Gastrocnemius medialis (tissue), 4 donors: ENCODE measurements around the gene ADAM20. TPM values are rescaled to one million over a fixed set of nuclear protein-coding genes. Genes with fewer than 3 reads are reported as not detected.
"Not testable (repeated sequence)": the region's sequence is repeated elsewhere in the genome, so short reads cannot be mapped to it uniquely, and the experiment has no call there.

ENCODE experiments used
- ATAC-seq, 2 donors: fragments of 150-250 bp; one replicate each; pipeline ENCODE4 v1.9.1; 2016
- DNase-seq, 2 donors: peaks; one replicate each; pipeline ENCODE4 v3.0.0-alpha.2; 2019
- H3K27ac ChIP-seq, 4 donors: fragments of 200-600 bp; sonication (generic); 1 replicate in 1 of 4; 2 replicates in 3 of 4; pipeline ENCODE4 v1.5.1; 2016 to 2018; ENCODE audit warnings: mild to moderate bottlenecking in 2 of 4, moderate library complexity in 1 of 4
- H3K27me3 ChIP-seq, 3 donors: fragments of 200-600 bp; sonication (generic) in 2 of 3; 1 replicate in 1 of 3; 2 replicates in 2 of 3; pipeline versions ENCODE4 v1.5.1 to v1.6.0; 2016 to 2019; ENCODE audit warnings: mild to moderate bottlenecking in 1 of 3, moderate library complexity in 1 of 3
- H3K36me3 ChIP-seq, 2 donors: fragments of 200-600 bp; sonication (generic) in 1 of 2; one replicate each; pipeline ENCODE4 v1.5.1; 2017 to 2018
- H3K4me1 ChIP-seq, 2 donors: fragments of 200-600 bp; sonication (generic) in 1 of 2; one replicate each; pipeline ENCODE4 v1.5.1; 2016 to 2017; ENCODE audit warnings: mild to moderate bottlenecking in 2 of 2
- H3K4me3 ChIP-seq, 4 donors: fragments of 200-600 bp; sonication (generic) in 3 of 4; 1 replicate in 1 of 4; 2 replicates in 3 of 4; pipeline ENCODE4 v1.5.1; 2016 to 2019; ENCODE audit warnings: mild to moderate bottlenecking in 2 of 4
- H3K9me3 ChIP-seq, 3 donors: fragments of 200-600 bp; sonication (generic) in 2 of 3; 1 replicate in 1 of 3; 2 replicates in 2 of 3; pipeline ENCODE4 v1.5.1; 2016 to 2019
- CTCF ChIP-seq, 5 experiments: fragments of 450-650 bp in 3 of 5; fragments of 200-600 bp in 2 of 5; sonication (generic) in 2 of 5; IDR thresholded peaks in 4 of 5; conservative IDR thresholded peaks in 1 of 5; 1 replicate in 4 of 5; 2 replicates in 1 of 5; pipeline ENCODE4 v1.5.1; 2016 to 2019; ENCODE audit warnings: antibody characterized with exemption in 5 of 5, mild to moderate bottlenecking in 3 of 5, moderate library complexity in 3 of 5
- POLR2A ChIP-seq, 2 donors: fragments of 450-650 bp; IDR thresholded peaks; one replicate each; pipeline ENCODE4 v1.6.1; 2017; ENCODE audit warnings: antibody characterized with exemption in 2 of 2, mild to moderate bottlenecking in 2 of 2, moderate library complexity in 2 of 2
- in situ Hi-C, 4 donors: fragments of 200-750 bp; cut with MboI; loops; one replicate each; pipeline versions ENCODE4 v1.15.0 to v1.8.0; 2017; ENCODE audit warnings: low sequenced_read_pairs in 4 of 4
- intact Hi-C: fragments of 100-400 bp; cut with DNase I; formaldehyde crosslinking; loops from one replicate; pipeline ENCODE4 v1.15.1; 2023; ENCODE audit warnings: low total_unique reads
- total RNA-seq, 4 donors: library from RNA; depleted of rRNA; stranded (reverse); fragments of >200 nt; gene quantifications; one replicate each; pipeline versions ENCODE4 v1.1.0 to v1.2.3, GENCODE V29; 2016

ADAM20 gene
- total RNA-seq, 4 donors from 2014 or later: 0.09 to 4.5 TPM; not detected in 2

- TF ChIP-seq CTCF (IDR thresholded peaks at IDR 0.05 in 4 of 5, conservative IDR thresholded peaks at IDR 0.05 in 1 of 5): no peak
- no peak for TF ChIP-seq POLR2A (IDR thresholded peaks at IDR 0.05)
- intact Hi-C loops: no loop called here
- DNase-seq: no peak
- H3K36me3 ChIP-seq: no peaks in the 10 kb centered on the region
- no peak for ATAC-seq
- H3K9me3 ChIP-seq: peaks cover 0 to 3% (median 0%) of the 10 kb centered on the region in 3 donors
- in situ Hi-C loops: no loop called here
- H3K27ac ChIP-seq: no peak overlapping the region
- no peaks in the 10 kb centered on the region for H3K4me1 ChIP-seq
- no peak overlapping the region for H3K4me3 ChIP-seq
- no peaks in the 10 kb centered on the region for H3K27me3 ChIP-seq
Measured at GRCh38 chr14:70514168-70515069, 20.4 kb downstream of the ADAM20 start.

GRCh38 chr14:70498191-70498590 lies 36.6 kb downstream of the ADAM20 start:
- no peak for DNase-seq
- in situ Hi-C loops: no loop called here
- no peaks in the 10 kb centered on the region for H3K9me3 ChIP-seq
- intact Hi-C loops: no loop called here
- no peaks in the 10 kb centered on the region for H3K4me1 ChIP-seq
- H3K27ac ChIP-seq: no peak overlapping the region
- TF ChIP-seq POLR2A (IDR thresholded peaks at IDR 0.05): no peak
- no peak for TF ChIP-seq CTCF (IDR thresholded peaks at IDR 0.05 in 4 of 5, conservative IDR thresholded peaks at IDR 0.05 in 1 of 5)
- H3K4me3 ChIP-seq: no peak overlapping the region
- no peak for ATAC-seq
- no peaks in the 10 kb centered on the region for H3K36me3 ChIP-seq
- no peaks in the 10 kb centered on the region for H3K27me3 ChIP-seq

DNA sequence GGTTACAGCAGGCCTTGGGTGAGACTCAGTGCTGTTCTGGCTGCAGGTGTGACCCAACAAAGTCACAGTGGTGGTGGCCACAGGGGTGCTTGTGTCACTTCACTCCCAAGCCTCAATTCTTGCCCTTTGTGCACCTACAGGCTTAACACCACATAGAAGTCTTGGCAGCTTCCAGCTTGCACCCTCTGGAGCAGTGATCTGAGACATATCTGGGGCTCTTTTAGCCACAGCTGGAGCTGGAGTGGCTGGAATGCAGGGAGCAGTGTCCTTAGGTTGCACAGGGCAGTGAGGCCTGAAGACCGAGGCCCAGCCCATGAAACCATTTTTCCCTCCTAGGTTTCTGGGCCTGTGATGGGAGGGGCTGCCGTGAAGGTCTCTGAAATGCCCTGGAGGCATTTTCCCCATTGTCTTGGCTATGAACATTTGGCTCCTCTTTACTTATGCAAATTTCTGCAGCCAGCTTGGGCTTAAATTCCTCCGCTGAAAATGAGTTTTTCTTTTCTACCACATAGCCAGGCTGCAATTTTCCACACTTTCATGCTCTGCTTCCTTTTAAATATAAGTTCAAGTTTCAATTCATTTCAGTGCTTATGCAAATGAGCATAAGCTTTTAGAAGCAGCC lies 45.1 kb downstream of the ADAM20 start:
- Histone ChIP-seq H3K27ac (no peak overlapping the region), H3K27me3 (no peaks in the 10 kb centered on the region), H3K4me1 (no peaks in the 10 kb centered on the region), H3K36me3 (no peaks in the 10 kb centered on the region), H3K9me3 (no peaks in the 10 kb centered on the region), H3K4me3 (no peak overlapping the region)
- ATAC-seq (no peak), DNase-seq (no peak)
- no peak for TF ChIP-seq CTCF (IDR thresholded peaks at IDR 0.05 in 4 of 5, conservative IDR thresholded peaks at IDR 0.05 in 1 of 5)
- TF ChIP-seq POLR2A (IDR thresholded peaks at IDR 0.05): no peak
- in situ Hi-C loops (no loop called here), intact Hi-C loops (no loop called here)

DNA sequence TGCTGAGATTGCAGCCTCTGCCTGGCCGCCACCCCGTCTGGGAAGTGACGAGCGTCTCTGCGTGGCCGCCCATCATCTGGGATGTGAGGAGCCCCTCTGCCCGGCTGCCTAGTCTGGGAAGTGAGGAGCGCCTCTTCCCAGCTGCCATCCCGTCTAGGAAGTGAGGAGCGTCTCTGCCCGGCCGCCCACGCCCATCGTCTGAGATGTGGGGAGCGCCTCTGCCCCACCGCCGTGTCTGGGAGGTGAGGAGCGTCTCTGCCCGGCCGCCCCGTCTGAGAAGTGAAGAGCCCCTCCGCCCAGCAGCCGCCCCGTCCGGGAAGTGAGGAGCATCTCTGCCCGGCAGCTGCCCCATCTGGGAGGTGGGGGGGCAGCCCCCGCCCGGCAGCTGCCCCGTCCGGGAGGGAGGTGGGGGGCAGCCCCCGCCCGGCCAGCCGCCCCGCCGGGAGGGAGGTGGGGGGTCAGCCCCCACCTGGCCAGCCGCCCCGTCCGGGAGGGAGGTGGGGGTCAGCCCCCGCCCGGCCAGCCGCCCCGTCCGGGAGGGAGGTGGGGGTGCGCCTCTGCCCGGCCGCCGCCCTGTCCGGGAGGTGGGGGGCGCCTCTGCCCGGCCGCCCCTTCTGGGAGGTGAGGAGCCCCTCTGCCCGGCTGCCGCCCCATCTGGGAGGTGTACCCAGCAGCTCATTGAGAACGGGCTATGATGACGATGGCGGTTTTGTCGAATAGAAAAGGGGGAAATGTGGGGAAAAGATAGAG lies 57.3 kb downstream of the ADAM20 start:
- H3K9me3 ChIP-seq, H3K27ac ChIP-seq, DNase-seq, ATAC-seq, intact Hi-C loops, H3K27me3 ChIP-seq, in situ Hi-C loops, H3K4me1 ChIP-seq, H3K4me3 ChIP-seq, H3K36me3 ChIP-seq: not testable (repeated sequence)

- H3K4me1 ChIP-seq, H3K36me3 ChIP-seq, H3K4me3 ChIP-seq, intact Hi-C loops, DNase-seq, H3K27me3 ChIP-seq, H3K9me3 ChIP-seq, in situ Hi-C loops, ATAC-seq, H3K27ac ChIP-seq: not testable (repeated sequence)
Measured at GRCh38 chr14:70475459-70475858, 59.3 kb downstream of the ADAM20 start.
